ENCODE data around the gene STK38L.

The STK38L gene

GRCh38 chr12:27351476-27351875, 107.4 kb downstream of the STK38L start:
- no peak for DNase-seq (ENCODE audit: low read depth)

- no peak for DNase-seq (ENCODE audit: low read depth)
These were observed 111.4 kb downstream of the STK38L start for GRCh38 chr12:27355486-27355885.

- DNase-seq (ENCODE audit: low read depth): no peak
These were observed 111.9 kb downstream of the STK38L start for GRCh38 chr12:27355979-27356378.

- DNase-seq (ENCODE audit: low read depth): no peak
These were observed 115.7 kb downstream of the STK38L start for GRCh38 chr12:27359578-27360340.

GRCh38 chr12:27361372-27361771, 117.3 kb downstream of the STK38L start:
- no peak for DNase-seq (ENCODE audit: low read depth)

- DNase-seq (ENCODE audit: low read depth): no peak
These were observed 122.5 kb downstream of the STK38L start for GRCh38 chr12:27366621-27367020.

- DNase-seq (ENCODE audit: low read depth): no peak
These were observed 123.0 kb downstream of the STK38L start for GRCh38 chr12:27367078-27367477.

Data from activated T-helper 9 cell treated with anti-CD3 and anti-CD28 coated beads, Interleukin-2, amount 50 U/mL, for 16 hours (primary cell).